ENCODE measurements around the gene PSENEN. TPM values are rescaled to one million over a fixed set of nuclear protein-coding genes. Genes with fewer than 3 reads are reported as not detected.
"Not testable (repeated sequence)": the region's sequence is repeated elsewhere in the genome, so short reads cannot be mapped to it uniquely, and the experiment has no call there.

The PSENEN gene
- total RNA-seq, 2 donors from 2014 or later: 10.6 to 21.1 TPM

GRCh38 chr19:35767288-35768081 lies 22.0 kb downstream of the PSENEN start:
- Histone ChIP-seq H3K9me3 (no peaks in the 10 kb centered on the region), H3K4me3 (no peak overlapping the region), H3K36me3 (replicated peaks in 1 of 2; ENCODE audit: insufficient read depth in 1 of 2, low read depth in 2 of 2) (peaks cover 0 to 5% of the 10 kb centered on the region in 2 donors), H3K4me1 (peaks cover 12% of the 10 kb centered on the region), H3K27me3 (no peaks in the 10 kb centered on the region), H3K27ac (peak overlapping the region in 3 of 4 donors; percentile 19 to 27 (median 24))
- intact Hi-C loops (cut with DNase I): no loop called here
- ATAC-seq (peak; percentile 71), DNase-seq (peak; percentile 49 to 81 (median 66))
- WGBS, 2 donors: 36 to 88% methylated on average over 9 to 24 of the region's 34 CpGs
- TF ChIP-seq CTCF (IDR thresholded peaks at IDR 0.05) (no peak), POLR2A (IDR thresholded peaks at IDR 0.05) (no peak)

- WGBS, 2 donors: 49 to 58% methylated on average over 11 to 15 of the region's 15 CpGs
- ATAC-seq: no peak
- H3K4me3 ChIP-seq: no peak overlapping the region
- H3K36me3 ChIP-seq (replicated peaks in 1 of 2; ENCODE audit: insufficient read depth in 1 of 2, low read depth in 2 of 2): peaks cover 0 to 5% of the 10 kb centered on the region in 2 donors
- no peaks in the 10 kb centered on the region for H3K27me3 ChIP-seq
- intact Hi-C loops (cut with DNase I): no loop called here
- peaks cover 12% of the 10 kb centered on the region for H3K4me1 ChIP-seq
- no peak for DNase-seq
- TF ChIP-seq POLR2A (IDR thresholded peaks at IDR 0.05): no peak
- TF ChIP-seq CTCF (IDR thresholded peaks at IDR 0.05): no peak
- H3K27ac ChIP-seq: peak overlapping the region in 1 of 4 donors; percentile 24
- no peaks in the 10 kb centered on the region for H3K9me3 ChIP-seq
Measured at GRCh38 chr19:35768082-35768421, 22.6 kb downstream of the PSENEN start.

- WGBS, 2 donors: 90 to 91% methylated on average over 5 of the region's 5 CpGs
Measured at GRCh38 chr19:35772362-35772761, 26.9 kb downstream of the PSENEN start.

GRCh38 chr19:35773020-35773806 lies 27.8 kb downstream of the PSENEN start:
- Histone ChIP-seq H3K9me3 (no peaks in the 10 kb centered on the region), H3K36me3 (replicated peaks in 1 of 2; ENCODE audit: insufficient read depth in 1 of 2, low read depth in 2 of 2) (no peaks in the 10 kb centered on the region), H3K27ac (no peak overlapping the region), H3K4me1 (peaks cover 16% of the 10 kb centered on the region), H3K27me3 (no peaks in the 10 kb centered on the region), H3K4me3 (no peak overlapping the region)
- 42 to 55% methylated on average over 9 of the region's 9 CpGs for WGBS, 2 donors
- TF ChIP-seq POLR2A (IDR thresholded peaks at IDR 0.05) (no peak), CTCF (IDR thresholded peaks at IDR 0.05) (no peak)
- ATAC-seq (no peak), DNase-seq (no peak)
- intact Hi-C loops (cut with DNase I): no loop called here

More at GRCh38 chr19:35772362-35772761, 26.9 kb downstream of the PSENEN start:
- H3K4me3 ChIP-seq; H3K36me3 ChIP-seq (replicated peaks in 1 of 2; ENCODE audit: insufficient read depth in 1 of 2, low read depth in 2 of 2); ATAC-seq; H3K9me3 ChIP-seq; DNase-seq; H3K27me3 ChIP-seq; intact Hi-C loops (cut with DNase I); H3K27ac ChIP-seq: not testable (repeated sequence)
- peaks cover 25% of the 10 kb centered on the region for H3K4me1 ChIP-seq

- Histone ChIP-seq H3K27ac (no peak overlapping the region), H3K36me3 (replicated peaks in 1 of 2; ENCODE audit: insufficient read depth in 1 of 2, low read depth in 2 of 2) (no peaks in the 10 kb centered on the region), H3K4me1 (peaks cover 14% of the 10 kb centered on the region), H3K9me3 (no peaks in the 10 kb centered on the region), H3K4me3 (no peak overlapping the region), H3K27me3 (no peaks in the 10 kb centered on the region)
- DNase-seq (no peak), ATAC-seq (no peak)
- WGBS, 2 donors: 46 to 50% methylated on average over 16 of the region's 16 CpGs
- intact Hi-C loops (cut with DNase I): no loop called here
- TF ChIP-seq CTCF (IDR thresholded peaks at IDR 0.05) (no peak), POLR2A (IDR thresholded peaks at IDR 0.05) (no peak)
Measured at GRCh38 chr19:35774274-35775045, 29.0 kb downstream of the PSENEN start.
